Heart right ventricle (tissue), 16 donors: ENCODE results near the gene PIK3R1. TPM values are rescaled to one million over a fixed set of nuclear protein-coding genes. Genes with fewer than 3 reads are reported as not detected.

Experiments used
- ATAC-seq, 8 donors: fragments of 200-7000 bp; cut with Tn5 transposase; one replicate each; pipeline ENCODE4 v1.9.1; 2020; ENCODE audit warnings: mild to moderate bottlenecking in 8 of 8, moderate library complexity in 8 of 8, moderate number of reproducible peaks in 1 of 8
- DNase-seq, 2 donors: peaks; one replicate each; pipeline ENCODE4 v3.0.0-alpha.2; 2020
- H3K27ac ChIP-seq, 10 donors: fragments of 200-600 bp; sonication (generic) in 2 of 10; one replicate each; pipeline versions ENCODE4 v1.5.0 to v1.8.0; 2020 to 2022; ENCODE audit warnings: mild to moderate bottlenecking in 3 of 10
- H3K27me3 ChIP-seq, 7 donors: fragments of 200-600 bp; one replicate each; pipeline ENCODE4 v1.8.0; 2021 to 2022; ENCODE audit warnings: mild to moderate bottlenecking in 2 of 7
- H3K36me3 ChIP-seq, 9 donors: fragments of 200-600 bp; sonication (generic) in 1 of 9; one replicate each; pipeline versions ENCODE4 v1.5.0 to v1.8.0; 2020 to 2022; ENCODE audit warnings: mild to moderate bottlenecking in 2 of 9
- H3K4me1 ChIP-seq, 9 donors: fragments of 200-600 bp; sonication (generic) in 1 of 9; one replicate each; pipeline versions ENCODE4 v1.5.0 to v1.8.0; 2020 to 2022; ENCODE audit warnings: mild to moderate bottlenecking in 4 of 9
- H3K4me3 ChIP-seq, 10 donors: fragments of 200-600 bp; sonication (generic) in 2 of 10; one replicate each; pipeline versions ENCODE4 v1.5.0 to v1.8.0; 2020 to 2022; ENCODE audit warnings: mild to moderate bottlenecking in 7 of 10, moderate library complexity in 2 of 10
- H3K9me3 ChIP-seq, 11 donors: fragments of 200-600 bp in 10 of 11; sonication (generic) in 2 of 11; one replicate each; pipeline versions ENCODE4 v1.5.0 to v1.8.0; 2013 to 2022; ENCODE audit warnings: mild to moderate bottlenecking in 2 of 11, control low read depth in 1 of 11, moderate library complexity in 1 of 11
- CTCF ChIP-seq, 9 donors: fragments of 200-600 bp; sonication (generic) in 2 of 9; IDR thresholded peaks; one replicate each; pipeline versions ENCODE4 v1.5.0 to v1.8.0; 2021 to 2022; ENCODE audit warnings: antibody characterized with exemption in 9 of 9, mild to moderate bottlenecking in 5 of 9, moderate library complexity in 1 of 9
- whole genome bisulfite sequencing, 2 donors: extraction: QIAGEN DNeasy Blood & Tissue Kit; methylation state at CpG; one replicate each; pipeline ENCODE4 v1.1.7; 2013; ENCODE audit warnings: inconsistent platforms in 1 of 2; 5-methylcytosine and 5-hydroxymethylcytosine counted together
- intact Hi-C, 10 donors: fragments of 100-400 bp; cut with DNase I; formaldehyde crosslinking; loops; one replicate each; pipeline versions ENCODE4 v1.11.1 to v1.14.2; 2022
- polyA plus RNA-seq, 2 donors: library from polyadenylated mRNA; stranded (reverse); fragments of 200-250 nt; gene quantifications; one replicate each; pipeline ENCODE4 v1.2.3, GENCODE V29; 2013
- total RNA-seq, 10 donors: library from RNA; stranded (reverse); fragmentation: NEBNext Ultra II Directional in 3 of 10; extraction: Animal tissue kit (Norgen Biotek cat#: 25700) in 3 of 10; gene quantifications; one replicate each; pipeline versions ENCODE4 v1.2.1 to v1.2.4, GENCODE V29; 2021 to 2023
- donor health status: Arrhythmogenic right ventricular cardiomyopathy.
- donor health status: ischemic (EF 13 %, LVEDD 7.1; RV severe dilation, severe dysfunction).
- donor health status: healthy with polysubstance abuse.
- donor health status: DM: no; HTN: yes; CAD: no.
- donor health status: DM: no; HTN: no; CAD: no.
- donor health status: ischemic (EF 25% LVEDD 6.9; RV normal size, moderate dysfunction).
- donor health status: ischemic (EF 25% LVEDD 5.7; RV mildly dilated, moderate dysfunction).
- donor health status: healthy.
- donor health status: DM: yes; HTN: yes; CAD: no.
- donor health status: Ischemic cardiomyopathy.
- donor health status: ischemic (EF 35%, LVEDD 5.7; RV mildly dilated, moderate dysfunction).
- donor health status: nonischemic (EF 11% LVEDD 7.7; RV severe dilation, severe dysfunction).
- donor health status: DM: yes; HTN: yes; CAD: no.
- donor health status: PGD.
- donor health status: ischemic (EF 29% LVEDD 5.4; RV normal size, mild dysfunction).
- donor health status: nonischemic (EF 23%, LVEDD 6.1; RV moderate dilation, normal function).

PIK3R1 gene
- total and polyA plus RNA-seq, 12 donors, result 12.2 to 269 (median 125) TPM

DNA sequence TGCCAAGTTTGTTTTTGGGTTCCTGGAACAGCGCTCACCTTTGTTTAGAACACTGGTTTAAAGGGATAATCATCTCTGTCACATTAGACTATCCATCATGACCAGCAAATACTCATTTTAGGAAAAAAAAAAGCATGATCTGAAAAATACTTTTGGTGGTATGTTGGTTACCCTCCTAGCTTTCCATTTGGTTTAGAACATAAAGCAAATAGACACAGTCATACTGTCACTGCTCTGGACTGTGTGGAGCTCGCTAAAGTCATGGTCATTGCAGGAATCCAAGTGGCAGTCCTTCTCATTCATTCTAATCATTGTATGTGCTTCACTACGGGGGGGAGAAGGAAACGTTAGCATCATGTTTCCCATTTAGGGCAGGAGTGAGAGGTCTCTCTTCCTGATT is 83.5 kb downstream of the PIK3R1 start:
- H3K27me3 ChIP-seq, result no peaks in the 10 kb centered on the region
- intact Hi-C loops, result loop anchor here in 1 of 10 donors (10.0 kb wide), 1 partner anchor 666 kb away; no protein-coding TSS in a partner anchor
- peaks cover 0 to 19% (median 10%) of the 10 kb centered on the region in 9 donors for H3K4me1 ChIP-seq
- ATAC-seq (no peak), DNase-seq (no peak)
- TF ChIP-seq CTCF (IDR thresholded peaks at IDR 0.05), result no peak
- WGBS, 2 donors, result 49 to 54% methylated on average over 4 of the region's 4 CpGs
- H3K36me3 ChIP-seq, result peaks cover 0 to 81% (median 45%) of the 10 kb centered on the region in 9 donors
- no peak overlapping the region for H3K4me3 ChIP-seq
- H3K27ac ChIP-seq, result no peak overlapping the region
- H3K9me3 ChIP-seq, result no peaks in the 10 kb centered on the region

DNA sequence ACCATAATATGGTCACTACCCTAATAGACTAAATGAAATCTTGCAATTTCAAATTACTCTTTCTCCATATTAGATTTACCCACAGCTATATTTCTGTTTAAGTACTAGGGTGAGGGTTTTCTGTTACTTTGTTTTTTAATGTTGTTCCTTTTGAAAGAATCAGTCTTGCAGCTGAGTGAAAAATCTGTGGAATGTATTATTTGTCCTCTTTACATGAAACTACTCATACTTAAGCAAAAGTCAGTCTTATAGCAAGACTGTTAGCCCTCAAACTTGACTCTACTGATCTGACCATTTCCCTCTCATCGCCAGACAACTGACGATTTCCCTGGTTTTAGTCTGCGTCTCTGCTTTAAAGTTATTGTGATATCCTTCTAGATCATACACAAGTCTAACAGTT is 84.0 kb downstream of the PIK3R1 start:
- DNase-seq (no peak), ATAC-seq (no peak)
- Histone ChIP-seq H3K36me3 (peaks cover 0 to 76% (median 42%) of the 10 kb centered on the region in 9 donors), H3K27ac (no peak overlapping the region), H3K4me1 (peaks cover 0 to 22% (median 8%) of the 10 kb centered on the region in 9 donors), H3K9me3 (no peaks in the 10 kb centered on the region), H3K27me3 (no peaks in the 10 kb centered on the region), H3K4me3 (no peak overlapping the region)
- WGBS, 2 donors, result 91 to 93% methylated on average over 3 of the region's 3 CpGs
- TF ChIP-seq CTCF (IDR thresholded peaks at IDR 0.05), result no peak
- intact Hi-C loops, result loop anchor here in 1 of 10 donors (10.0 kb wide), 1 partner anchor 665 kb away; no protein-coding TSS in a partner anchor

- peak in 1 of 8 donors; percentile 26 for ATAC-seq
- TF ChIP-seq CTCF (IDR thresholded peaks at IDR 0.05), result no peak
These were observed 87.6 kb downstream of the PIK3R1 start for GRCh38 chr5:68303038-68303738.

GRCh38 chr5:68303754-68304420 is 88.3 kb downstream of the PIK3R1 start:
- 64 to 71% methylated on average over 4 of the region's 4 CpGs for WGBS, 2 donors
- H3K27me3 ChIP-seq, result no peaks in the 10 kb centered on the region
- H3K4me1 ChIP-seq, result peaks cover 0 to 17% (median 0%) of the 10 kb centered on the region in 9 donors
- no peak for TF ChIP-seq CTCF (IDR thresholded peaks at IDR 0.05)
- DNase-seq (no peak), ATAC-seq (peak in 2 of 8 donors; percentile 59 to 68)
- no peak overlapping the region for H3K4me3 ChIP-seq
- H3K27ac ChIP-seq, result no peak overlapping the region
- intact Hi-C loops, result loop anchor here in 1 of 10 donors (5.0 kb wide), 1 partner anchor 658 kb away; no protein-coding TSS in a partner anchor
- H3K36me3 ChIP-seq, result peaks cover 0 to 33% (median under 1%) of the 10 kb centered on the region in 9 donors
- H3K9me3 ChIP-seq, result no peaks in the 10 kb centered on the region

More at GRCh38 chr5:68303038-68303738, 87.6 kb downstream of the PIK3R1 start:
- Histone ChIP-seq H3K4me1 (peaks cover 0 to 22% (median 4%) of the 10 kb centered on the region in 9 donors), H3K9me3 (no peaks in the 10 kb centered on the region), H3K27ac (no peak overlapping the region), H3K36me3 (peaks cover 0 to 40% (median 8%) of the 10 kb centered on the region in 9 donors), H3K27me3 (no peaks in the 10 kb centered on the region), H3K4me3 (no peak overlapping the region)
- no peak for DNase-seq
- intact Hi-C loops, result loop anchor here in 1 of 10 donors (5.0 kb wide), 1 partner anchor 659 kb away; no protein-coding TSS in a partner anchor
- WGBS, 2 donors, result 58 to 67% methylated on average over 3 of the region's 3 CpGs
